ENCODE measurements around the gene SLC24A2.

GRCh38 chr9:19754921-19755320 is 33.9 kb downstream of the SLC24A2 start:
- TF ChIP-seq CTCF (conservative IDR thresholded peaks at IDR 0.05; ENCODE audit: low read depth in 2 of 2) (no peak), EZH2phosphoT487 (IDR thresholded peaks at IDR 0.05; ENCODE audit: unreplicated experiment) (no peak), POLR2AphosphoS5 (IDR thresholded peaks at IDR 0.05; ENCODE audit: low read depth) (no peak), EZH2 (IDR thresholded peaks at IDR 0.05; ENCODE audit: low read depth, unreplicated experiment) (no peak), CREB1 (CRISPR knock-in tag; IDR thresholded peaks at IDR 0.05; ENCODE audit: low read depth) (no peak), JUNB (IDR thresholded peaks at IDR 0.05; ENCODE audit: unreplicated experiment) (no peak), STAT1 (IDR thresholded peaks at IDR 0.05; ENCODE audit: unreplicated experiment) (no peak), ZNF331 (CRISPR knock-in tag; IDR thresholded peaks at IDR 0.05; ENCODE audit: low read depth) (no peak), ETS1 (IDR thresholded peaks at IDR 0.05) (no peak), NANOG (IDR thresholded peaks at IDR 0.05; ENCODE audit: borderline replicate concordance) (no peak), ZNF114 (CRISPR knock-in tag; IDR thresholded peaks at IDR 0.05) (no peak)
- TF ChIP-seq, protein P1, sequence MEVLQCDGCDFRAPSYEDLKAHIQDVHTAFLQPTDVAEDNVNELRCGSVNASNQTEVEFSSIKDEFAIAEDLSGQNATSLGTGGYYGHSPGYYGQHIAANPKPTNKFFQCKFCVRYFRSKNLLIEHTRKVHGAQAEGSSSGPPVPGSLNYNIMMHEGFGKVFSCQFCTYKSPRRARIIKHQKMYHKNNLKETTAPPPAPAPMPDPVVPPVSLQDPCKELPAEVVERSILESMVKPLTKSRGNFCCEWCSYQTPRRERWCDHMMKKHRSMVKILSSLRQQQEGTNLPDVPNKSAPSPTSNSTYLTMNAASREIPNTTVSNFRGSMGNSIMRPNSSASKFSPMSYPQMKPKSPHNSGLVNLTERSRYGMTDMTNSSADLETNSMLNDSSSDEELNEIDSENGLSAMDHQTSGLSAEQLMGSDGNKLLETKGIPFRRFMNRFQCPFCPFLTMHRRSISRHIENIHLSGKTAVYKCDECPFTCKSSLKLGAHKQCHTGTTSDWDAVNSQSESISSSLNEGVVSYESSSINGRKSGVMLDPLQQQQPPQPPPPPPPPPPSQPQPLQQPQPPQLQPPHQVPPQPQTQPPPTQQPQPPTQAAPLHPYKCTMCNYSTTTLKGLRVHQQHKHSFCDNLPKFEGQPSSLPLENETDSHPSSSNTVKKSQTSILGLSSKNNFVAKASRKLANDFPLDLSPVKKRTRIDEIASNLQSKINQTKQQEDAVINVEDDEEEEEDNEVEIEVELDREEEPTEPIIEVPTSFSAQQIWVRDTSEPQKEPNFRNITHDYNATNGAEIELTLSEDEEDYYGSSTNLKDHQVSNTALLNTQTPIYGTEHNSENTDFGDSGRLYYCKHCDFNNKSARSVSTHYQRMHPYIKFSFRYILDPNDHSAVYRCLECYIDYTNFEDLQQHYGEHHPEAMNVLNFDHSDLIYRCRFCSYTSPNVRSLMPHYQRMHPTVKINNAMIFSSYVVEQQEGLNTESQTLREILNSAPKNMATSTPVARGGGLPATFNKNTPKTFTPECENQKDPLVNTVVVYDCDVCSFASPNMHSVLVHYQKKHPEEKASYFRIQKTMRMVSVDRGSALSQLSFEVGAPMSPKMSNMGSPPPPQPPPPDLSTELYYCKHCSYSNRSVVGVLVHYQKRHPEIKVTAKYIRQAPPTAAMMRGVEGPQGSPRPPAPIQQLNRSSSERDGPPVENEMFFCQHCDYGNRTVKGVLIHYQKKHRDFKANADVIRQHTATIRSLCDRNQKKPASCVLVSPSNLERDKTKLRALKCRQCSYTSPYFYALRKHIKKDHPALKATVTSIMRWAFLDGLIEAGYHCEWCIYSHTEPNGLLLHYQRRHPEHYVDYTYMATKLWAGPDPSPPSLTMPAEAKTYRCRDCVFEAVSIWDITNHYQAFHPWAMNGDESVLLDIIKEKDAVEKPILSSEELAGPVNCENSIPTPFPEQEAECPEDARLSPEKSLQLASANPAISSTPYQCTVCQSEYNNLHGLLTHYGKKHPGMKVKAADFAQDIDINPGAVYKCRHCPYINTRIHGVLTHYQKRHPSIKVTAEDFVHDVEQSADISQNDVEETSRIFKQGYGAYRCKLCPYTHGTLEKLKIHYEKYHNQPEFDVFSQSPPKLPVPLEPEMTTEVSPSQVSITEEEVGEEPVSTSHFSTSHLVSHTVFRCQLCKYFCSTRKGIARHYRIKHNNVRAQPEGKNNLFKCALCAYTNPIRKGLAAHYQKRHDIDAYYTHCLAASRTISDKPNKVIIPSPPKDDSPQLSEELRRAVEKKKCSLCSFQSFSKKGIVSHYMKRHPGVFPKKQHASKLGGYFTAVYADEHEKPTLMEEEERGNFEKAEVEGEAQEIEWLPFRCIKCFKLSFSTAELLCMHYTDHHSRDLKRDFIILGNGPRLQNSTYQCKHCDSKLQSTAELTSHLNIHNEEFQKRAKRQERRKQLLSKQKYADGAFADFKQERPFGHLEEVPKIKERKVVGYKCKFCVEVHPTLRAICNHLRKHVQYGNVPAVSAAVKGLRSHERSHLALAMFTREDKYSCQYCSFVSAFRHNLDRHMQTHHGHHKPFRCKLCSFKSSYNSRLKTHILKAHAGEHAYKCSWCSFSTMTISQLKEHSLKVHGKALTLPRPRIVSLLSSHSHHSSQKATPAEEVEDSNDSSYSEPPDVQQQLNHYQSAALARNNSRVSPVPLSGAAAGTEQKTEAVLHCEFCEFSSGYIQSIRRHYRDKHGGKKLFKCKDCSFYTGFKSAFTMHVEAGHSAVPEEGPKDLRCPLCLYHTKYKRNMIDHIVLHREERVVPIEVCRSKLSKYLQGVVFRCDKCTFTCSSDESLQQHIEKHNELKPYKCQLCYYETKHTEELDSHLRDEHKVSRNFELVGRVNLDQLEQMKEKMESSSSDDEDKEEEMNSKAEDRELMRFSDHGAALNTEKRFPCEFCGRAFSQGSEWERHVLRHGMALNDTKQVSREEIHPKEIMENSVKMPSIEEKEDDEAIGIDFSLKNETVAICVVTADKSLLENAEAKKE (CRISPR knock-in tag; IDR thresholded peaks at IDR 0.05), result no peak
- TF ChIP-seq, protein P2, sequence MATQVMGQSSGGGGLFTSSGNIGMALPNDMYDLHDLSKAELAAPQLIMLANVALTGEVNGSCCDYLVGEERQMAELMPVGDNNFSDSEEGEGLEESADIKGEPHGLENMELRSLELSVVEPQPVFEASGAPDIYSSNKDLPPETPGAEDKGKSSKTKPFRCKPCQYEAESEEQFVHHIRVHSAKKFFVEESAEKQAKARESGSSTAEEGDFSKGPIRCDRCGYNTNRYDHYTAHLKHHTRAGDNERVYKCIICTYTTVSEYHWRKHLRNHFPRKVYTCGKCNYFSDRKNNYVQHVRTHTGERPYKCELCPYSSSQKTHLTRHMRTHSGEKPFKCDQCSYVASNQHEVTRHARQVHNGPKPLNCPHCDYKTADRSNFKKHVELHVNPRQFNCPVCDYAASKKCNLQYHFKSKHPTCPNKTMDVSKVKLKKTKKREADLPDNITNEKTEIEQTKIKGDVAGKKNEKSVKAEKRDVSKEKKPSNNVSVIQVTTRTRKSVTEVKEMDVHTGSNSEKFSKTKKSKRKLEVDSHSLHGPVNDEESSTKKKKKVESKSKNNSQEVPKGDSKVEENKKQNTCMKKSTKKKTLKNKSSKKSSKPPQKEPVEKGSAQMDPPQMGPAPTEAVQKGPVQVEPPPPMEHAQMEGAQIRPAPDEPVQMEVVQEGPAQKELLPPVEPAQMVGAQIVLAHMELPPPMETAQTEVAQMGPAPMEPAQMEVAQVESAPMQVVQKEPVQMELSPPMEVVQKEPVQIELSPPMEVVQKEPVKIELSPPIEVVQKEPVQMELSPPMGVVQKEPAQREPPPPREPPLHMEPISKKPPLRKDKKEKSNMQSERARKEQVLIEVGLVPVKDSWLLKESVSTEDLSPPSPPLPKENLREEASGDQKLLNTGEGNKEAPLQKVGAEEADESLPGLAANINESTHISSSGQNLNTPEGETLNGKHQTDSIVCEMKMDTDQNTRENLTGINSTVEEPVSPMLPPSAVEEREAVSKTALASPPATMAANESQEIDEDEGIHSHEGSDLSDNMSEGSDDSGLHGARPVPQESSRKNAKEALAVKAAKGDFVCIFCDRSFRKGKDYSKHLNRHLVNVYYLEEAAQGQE (IDR thresholded peaks at IDR 0.05; ENCODE audit: unreplicated experiment), result no peak

Data from GM23338 (cell line).